GM10248 (cell line): ENCODE data around the gene TANGO2.

Source experiments
- CTCF ChIA-PET: fragments of 300-600 bp; sonication (Branson Sonifier 250); formaldehyde crosslinking; extraction: SDS; loops from one replicate; lab custom pipeline; 2021; ENCODE audit warnings: antibody characterized with exemption; lab: Yijun Ruan, JAX
- POLR2A ChIA-PET: fragments of 350-650 bp; sonication (Branson Sonifier 250); formaldehyde crosslinking; extraction: SDS; loops from one replicate; lab custom pipeline; 2020; ENCODE audit warnings: antibody characterized with exemption; lab: Yijun Ruan, JAX
- DNase-seq: peaks from one replicate; pipeline ENCODE4 v3.0.0; 2012; ENCODE audit errors: extremely low spot score
- TF ChIP-seq, protein P1 (sequence below): IDR thresholded peaks from 2 replicates; pipeline ENCODE4 v1.5.1; 2012; ENCODE audit warnings: mild to moderate bottlenecking, low read depth; ENCODE audit errors: extremely low read depth, missing control alignments, control extremely low read depth

TANGO2 gene

DNA sequence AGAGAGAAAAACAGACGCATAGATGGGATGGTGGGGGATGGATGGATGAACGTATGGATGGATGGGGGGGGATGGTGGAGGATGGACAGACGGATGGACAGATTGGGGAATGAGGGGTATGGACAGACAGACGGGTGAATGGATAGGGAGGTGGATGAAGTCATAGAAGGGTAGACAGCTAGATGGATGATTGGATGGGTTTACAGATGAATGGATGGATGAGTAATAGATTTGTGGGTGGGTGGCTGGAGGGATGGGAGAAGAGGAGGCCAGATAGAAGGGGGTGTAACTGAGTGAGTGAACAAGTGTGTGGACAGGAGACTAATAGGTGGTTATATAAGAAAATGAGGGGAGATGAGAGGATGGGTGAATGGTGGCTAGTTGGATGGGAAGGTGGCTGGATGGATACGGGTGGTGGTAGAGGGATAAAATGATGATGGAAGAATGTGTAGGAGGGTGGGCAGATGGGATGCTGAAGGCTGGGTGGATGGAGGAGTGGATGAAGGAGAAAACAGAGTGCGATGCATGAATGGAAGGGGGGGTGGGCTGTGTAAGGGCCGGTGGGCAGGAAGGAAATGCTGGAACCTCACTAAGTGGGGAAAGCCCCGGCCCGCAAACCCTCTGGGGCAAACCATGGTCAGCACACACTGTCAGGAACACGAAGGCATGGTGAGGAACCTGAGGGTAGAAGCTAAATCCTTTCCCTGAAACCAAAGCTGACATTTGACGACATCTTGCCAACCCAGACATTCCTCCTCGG, 25.9 kb upstream of the TANGO2 start:
- CTCF ChIA-PET, result interaction anchor here (1.0 kb wide), 1 partner anchor 11 kb away, joined by 3 read pairs; no protein-coding TSS in a partner anchor
- POLR2A ChIA-PET, result no interaction called here
- DNase-seq, result no peak
- TF ChIP-seq, protein P1, sequence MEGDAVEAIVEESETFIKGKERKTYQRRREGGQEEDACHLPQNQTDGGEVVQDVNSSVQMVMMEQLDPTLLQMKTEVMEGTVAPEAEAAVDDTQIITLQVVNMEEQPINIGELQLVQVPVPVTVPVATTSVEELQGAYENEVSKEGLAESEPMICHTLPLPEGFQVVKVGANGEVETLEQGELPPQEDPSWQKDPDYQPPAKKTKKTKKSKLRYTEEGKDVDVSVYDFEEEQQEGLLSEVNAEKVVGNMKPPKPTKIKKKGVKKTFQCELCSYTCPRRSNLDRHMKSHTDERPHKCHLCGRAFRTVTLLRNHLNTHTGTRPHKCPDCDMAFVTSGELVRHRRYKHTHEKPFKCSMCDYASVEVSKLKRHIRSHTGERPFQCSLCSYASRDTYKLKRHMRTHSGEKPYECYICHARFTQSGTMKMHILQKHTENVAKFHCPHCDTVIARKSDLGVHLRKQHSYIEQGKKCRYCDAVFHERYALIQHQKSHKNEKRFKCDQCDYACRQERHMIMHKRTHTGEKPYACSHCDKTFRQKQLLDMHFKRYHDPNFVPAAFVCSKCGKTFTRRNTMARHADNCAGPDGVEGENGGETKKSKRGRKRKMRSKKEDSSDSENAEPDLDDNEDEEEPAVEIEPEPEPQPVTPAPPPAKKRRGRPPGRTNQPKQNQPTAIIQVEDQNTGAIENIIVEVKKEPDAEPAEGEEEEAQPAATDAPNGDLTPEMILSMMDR, result no peak

DNA sequence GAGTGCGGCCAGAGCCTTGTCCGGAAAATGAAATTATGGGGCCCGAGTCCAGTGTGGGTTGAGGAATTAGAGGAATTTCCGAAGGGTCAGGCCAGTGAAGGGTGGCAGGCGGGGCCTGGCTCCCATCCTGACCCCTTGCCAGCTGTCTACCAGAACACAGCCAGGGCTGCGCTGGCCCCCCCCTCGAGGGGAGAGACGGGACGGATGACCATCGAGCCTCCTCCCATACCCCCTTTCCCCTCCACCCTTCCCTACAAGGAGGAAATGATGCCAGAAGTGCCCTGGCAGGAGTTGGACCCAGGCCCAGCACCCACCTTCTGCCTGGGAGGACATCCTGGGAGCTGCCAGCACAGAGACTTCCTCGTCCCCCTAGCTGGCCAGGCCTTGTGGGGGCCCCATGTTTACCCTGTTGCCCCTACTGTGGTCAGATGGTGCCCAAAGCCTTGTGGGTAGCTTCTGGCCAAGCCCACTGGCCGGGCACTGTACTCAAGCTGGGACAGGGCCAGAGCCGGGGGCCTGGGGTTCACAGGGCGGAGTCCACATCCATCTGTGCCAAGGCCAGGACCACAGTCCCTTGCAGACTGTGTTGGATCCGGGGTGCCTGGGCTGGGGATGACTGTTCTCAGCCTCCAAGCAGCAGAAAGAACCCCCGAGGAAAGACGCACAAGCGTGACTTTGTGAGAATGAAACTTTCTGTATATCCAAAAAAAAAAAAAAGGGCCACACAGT, 25.1 kb upstream of the TANGO2 start:
- ChIA-PET POLR2A (no interaction called here), CTCF (interaction anchor here (1.0 kb wide), 1 partner anchor 12 kb away, joined by 3 read pairs; no protein-coding TSS in a partner anchor)
- TF ChIP-seq, protein P1, result no peak
- DNase-seq, result no peak

DNA sequence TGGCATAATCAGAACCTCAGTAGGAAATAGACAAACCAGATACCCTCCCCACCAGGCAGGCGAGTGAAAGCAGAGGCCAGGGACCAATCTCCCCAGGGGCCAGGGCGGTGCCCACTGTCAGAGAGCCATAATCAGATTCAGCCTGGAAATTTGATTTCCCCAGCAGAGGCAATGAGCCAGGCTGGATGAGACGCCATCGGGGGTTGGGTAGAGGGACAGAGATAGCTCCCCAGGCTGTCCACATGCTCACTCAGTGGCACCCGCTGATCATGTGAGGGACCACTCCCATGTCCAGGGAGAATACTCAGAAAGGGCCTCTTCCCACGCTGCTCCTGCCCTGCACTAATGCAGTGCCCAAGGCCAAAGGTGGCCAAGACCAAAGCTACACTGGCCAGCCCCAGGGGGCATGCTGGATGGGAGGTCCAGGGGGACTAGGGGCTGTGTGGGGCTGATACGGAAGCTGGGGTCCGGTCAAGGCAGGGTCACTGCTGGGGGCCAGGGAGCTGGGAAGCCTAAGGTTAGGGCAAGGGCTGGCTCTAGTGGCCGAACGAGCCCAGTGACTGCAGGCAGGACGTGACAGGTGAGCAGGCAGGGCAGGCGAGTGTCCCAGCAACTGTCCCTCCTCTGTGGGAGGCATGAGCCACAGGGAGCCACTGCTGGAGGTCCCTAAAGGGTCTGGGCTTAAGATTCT, 24.1 kb upstream of the TANGO2 start:
- TF ChIP-seq, protein P1, result no peak
- ChIA-PET CTCF (no interaction called here), POLR2A (no interaction called here)
- no peak for DNase-seq

DNA sequence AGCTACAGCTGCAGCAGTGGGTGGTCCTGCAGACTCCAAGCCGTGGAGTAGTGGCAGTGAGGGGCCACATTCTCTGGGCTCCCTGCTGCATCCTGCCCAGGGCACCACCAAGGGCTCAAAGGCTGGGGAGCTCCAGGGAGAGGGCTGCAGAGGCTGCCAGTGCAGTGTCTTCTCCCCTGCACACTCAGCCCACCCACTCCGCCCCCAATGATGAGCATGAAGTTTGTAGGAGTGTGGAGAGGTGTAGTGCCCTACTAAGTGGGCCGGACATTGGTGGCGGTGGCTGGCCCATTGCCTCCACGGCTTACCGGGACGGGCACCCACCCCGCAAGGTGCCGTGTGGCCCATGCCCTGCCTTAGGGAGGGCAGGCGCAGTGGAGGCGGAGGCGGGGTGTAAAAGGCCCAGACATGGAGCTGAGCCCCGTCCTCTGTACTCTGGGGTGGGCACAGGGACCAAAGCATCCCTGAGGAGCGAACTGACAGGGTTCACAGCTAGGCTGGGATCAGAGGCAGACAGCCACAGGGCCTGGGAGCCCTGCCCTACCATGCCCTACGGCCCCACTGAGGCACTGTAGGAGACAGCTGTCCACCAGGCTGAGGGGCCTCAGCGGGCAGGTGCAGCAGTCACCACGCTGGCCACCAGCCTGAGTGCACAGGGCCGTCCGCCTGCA, 23.2 kb upstream of the TANGO2 start:
- TF ChIP-seq, protein P1, result no peak
- ChIA-PET CTCF (no interaction called here), POLR2A (no interaction called here)
- no peak for DNase-seq

DNA sequence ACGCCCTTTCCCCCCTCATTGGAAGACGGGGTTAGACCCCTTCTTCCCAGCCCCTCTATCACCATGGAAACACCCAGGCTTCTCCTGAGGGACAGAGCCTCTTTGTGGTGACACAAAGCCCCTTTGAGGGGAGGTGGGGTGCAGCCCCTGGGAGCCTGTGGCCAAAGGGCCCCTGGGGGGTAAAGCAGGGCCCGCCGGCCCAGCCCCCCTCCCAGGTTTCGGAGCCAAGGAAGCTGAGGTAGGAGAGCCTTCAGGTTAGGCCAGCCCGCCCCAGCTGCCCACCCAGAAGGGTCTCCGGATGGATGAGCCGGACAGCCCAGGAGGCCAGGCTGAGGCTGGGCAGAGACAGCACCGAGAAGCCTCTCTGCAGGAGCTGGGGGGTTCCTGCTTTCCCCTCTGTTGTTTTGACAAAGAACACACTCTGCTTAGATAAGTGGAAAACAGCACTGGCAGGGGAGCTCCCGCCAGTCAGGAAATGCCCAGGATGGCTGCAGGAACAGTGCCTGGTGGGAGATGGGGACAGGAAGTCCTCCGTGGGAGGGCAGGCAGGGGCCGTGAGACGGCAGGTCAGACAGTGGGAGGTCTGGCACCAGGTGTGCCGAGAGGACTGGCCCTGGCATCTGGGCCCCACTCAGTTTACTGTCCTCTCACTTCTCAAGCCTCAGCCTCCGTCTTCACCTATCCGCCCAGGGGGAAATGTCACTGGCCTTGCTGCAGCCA, 22.5 kb upstream of the TANGO2 start:
- ChIA-PET CTCF (no interaction called here), POLR2A (no interaction called here)
- no peak for DNase-seq
- TF ChIP-seq, protein P1, result no peak
